Measurements from ENCODE around the gene ARSA.

The ARSA gene

DNA sequence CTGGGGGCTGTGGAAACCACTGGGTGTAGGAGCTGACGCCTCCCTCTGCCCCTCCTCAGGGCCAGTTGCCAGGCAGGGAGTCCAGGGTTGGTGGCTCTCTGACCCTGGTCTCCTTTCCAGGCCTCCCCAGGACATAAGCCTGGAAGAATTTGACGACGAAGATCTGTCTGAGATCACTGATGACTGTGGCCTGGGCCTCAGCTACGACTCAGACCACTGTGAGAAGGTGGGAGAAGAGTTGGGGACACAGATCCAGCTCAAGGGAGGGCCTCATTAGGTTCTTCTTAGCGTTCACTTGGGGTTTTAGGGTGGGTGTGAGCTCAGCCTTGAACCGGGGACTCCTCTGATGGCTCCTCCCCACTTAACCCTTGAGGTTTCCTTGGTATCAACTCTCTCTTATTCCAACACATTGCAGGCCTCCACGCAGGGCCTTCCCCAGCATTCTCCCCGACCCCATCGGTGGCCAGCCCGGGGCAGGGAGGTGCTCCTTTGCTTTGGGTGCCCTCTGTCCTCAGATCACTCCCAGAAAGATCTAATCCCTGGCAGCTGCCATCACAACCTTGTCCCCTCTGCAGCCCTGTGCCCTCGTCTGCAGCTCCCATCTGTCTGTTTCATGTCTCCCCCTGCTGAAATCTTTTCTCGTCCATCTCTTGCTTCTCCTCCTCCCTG lies 26.1 kb downstream of the ARSA start:
- DNase-seq, result no peak

DNA sequence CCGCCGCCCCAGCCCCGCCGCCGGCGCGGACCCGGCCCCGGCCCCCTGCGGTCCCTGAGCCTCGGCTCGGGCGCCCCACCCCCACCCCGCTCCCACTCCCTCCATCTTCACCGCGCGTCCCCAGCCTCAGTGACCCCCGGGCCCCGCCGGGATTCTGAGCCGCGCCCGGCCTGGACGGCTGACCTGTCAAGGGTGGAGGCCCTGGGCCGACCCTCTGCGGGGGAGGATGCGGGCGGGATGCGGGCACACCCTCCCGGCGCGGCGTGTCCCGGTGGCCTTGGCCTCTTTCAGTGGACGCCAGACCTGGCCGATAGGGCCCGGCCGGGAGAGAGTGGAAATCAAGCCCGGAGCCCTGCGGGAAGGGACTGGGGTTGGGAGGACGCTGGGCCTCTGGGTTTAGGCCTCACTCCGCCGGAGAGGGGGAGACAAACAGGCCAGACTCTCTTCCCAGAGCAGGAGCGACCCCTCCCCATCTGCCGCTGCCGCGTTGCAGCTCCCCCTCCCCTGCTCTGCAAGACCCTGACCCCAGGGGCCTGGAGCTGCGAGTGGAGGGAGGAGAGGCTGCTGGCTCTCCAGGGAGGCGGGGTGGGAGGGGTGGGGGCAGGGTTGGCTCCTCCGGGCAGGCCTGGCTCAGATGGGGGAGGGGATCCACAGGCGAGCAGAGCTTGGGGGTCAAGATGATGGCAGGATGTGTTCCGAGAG lies 26.8 kb downstream of the ARSA start:
- no peak for DNase-seq

DNA sequence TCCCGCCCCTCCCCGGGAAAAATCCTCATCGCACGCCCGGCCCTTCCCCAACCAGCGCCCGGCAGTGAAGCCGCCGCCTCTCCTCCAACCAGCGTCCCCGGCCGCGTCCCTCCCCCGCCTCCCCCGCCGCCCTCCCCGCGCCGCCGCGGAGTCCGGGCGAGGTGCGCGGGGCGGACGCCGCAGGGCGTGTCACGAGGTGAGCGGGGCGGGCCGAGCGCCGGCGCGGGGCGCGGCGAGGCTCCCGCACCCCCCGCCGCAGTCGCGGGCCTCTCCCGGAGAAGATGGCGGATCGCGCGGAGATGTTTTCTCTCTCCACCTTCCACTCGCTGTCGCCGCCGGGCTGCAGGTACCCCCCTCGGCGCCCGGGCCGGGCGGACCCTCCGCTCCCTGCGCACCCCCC lies 27.4 kb downstream of the ARSA start, which contains the start of gene MAPK8IP2:
Gene MAPK8IP2, plus strand, starts transcription at position 256 of the 400 bp plus-strand sequence. Its CDS starts 26 bp downstream, at position 282.
- DNase-seq, result no peak

DNA sequence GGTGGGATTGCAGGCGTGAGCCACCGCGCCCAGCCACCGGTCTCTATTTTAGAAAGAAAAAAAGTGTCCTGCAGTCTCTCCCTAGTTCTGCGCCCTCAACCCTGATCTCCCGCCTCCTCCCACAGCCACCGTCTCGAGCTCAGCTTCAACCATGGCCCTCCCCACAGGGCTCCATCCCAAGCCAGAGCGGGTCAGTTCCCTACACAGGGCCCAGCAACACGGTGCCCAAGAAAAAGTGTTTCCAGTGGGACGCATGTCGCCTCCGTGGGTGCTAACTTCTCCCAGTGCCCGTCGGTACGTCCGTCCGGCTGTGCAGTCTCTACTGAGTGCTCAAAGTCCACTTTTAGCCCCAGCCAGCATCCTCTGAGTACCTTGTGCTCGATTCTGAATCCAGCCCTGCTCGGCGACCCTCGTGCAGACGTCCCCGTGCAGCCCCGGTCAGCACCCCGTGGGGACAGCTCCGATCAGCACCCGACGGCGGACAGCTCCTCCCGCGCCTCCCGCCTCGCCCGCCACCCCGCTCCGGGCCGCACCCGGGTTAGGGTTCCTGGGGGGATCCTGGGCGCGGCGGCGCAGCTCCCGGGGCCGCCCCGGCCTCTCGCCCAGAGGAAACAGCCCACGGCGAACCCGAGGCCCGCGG lies 28.0 kb downstream of the ARSA start:
- DNase-seq, result no peak

GRCh38 chr22:50597097-50597496 lies 30.9 kb downstream of the ARSA start:
- DNase-seq, result no peak

- DNase-seq, result no peak
Observed at GRCh38 chr22:50595189-50595588, 32.8 kb downstream of the ARSA start.

DNA sequence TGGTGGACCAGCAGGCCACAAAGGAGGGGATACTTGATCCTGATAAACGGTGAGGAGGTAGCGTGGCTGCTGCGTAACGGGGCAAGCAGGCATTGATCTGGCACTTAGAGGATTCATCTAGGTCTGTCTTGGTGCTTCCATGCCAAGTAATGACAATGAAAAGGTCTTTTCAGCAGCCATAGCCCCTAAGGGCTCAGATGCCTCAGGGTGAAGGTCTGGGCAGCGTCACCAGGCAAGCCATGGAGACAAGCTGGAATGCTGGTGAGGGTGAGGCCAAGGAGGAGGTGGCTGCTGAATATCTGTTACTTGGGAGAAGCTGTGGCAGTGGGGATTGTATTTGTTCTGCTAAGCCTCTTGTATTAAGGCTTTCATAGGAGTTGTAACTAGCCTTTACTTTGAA lies 40.5 kb downstream of the ARSA start:
- no peak for DNase-seq

- DNase-seq, result no peak
Observed at GRCh38 chr22:50586416-50586815, 41.5 kb downstream of the ARSA start.

DNA sequence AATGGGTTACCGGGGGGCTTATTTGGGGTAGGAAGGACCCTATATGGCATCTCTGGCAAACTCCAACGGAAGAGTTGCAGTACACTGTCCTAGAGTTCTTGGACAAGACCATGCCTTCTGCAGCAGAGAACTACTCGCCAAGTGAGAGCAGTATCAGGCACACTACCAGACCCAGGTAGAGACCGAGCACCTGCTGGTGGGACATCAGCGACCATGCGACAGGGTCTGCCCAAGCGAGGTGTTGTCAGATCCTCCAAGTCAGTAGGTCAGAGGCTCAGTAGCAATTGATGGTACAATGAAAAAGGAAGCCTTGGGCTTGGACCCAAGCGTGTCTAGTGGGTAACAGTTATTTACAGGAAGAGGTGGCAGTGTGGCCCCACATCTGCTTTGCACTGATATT lies 42.2 kb downstream of the ARSA start:
- no peak for DNase-seq

- no peak for DNase-seq
Observed at GRCh38 chr22:50585238-50585637, 42.7 kb downstream of the ARSA start.

- DNase-seq, result no peak
Observed at GRCh38 chr22:50584106-50585096, 43.6 kb downstream of the ARSA start.

- DNase-seq, result no peak
Observed at GRCh38 chr22:50583294-50583861, 44.6 kb downstream of the ARSA start.

DNA sequence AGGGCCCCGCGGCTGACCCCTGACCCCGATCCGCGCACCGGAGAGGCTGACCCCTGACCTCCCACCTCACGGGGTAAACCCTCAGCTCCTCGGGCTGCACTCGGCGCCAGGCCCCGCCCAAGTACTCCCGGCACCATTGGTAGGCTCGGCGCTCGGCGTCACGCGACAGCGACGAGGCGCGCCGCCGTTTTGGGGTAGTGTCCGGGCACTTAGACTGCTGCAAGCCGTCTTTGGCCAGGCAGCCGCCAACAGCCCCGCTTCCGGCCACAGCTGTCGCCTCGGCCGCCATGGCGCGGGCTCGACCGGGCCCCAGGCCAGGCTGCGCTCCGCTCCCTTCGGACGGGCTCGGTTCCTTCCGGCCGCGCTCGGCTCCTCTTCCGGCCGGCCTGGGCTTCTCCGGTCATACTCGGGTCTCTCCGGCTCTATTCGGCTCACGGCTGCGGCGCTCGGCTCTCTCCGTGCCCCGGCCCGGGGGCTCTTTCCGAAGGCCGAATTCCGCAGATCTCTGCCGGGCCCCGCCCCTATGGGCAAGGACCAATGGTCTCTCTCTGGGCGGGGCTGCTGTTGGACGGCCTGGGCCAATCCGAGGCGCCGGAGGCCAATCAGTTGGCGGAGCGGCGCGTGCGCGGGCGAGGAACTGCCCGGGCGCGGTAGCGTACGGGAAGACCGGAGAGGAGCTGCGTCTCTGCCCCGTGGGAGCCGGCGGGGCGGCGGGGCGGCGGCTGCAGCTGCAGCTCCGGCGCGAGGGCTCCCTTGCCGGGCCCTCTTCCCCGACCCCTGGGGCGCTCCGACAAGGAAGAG lies 45.3 kb downstream of the ARSA start, which contains the start of gene CHKB:
Gene CHKB, minus strand, starts transcription at position 357 of the 801 bp plus-strand sequence. Its CDS starts 68 bp downstream, at position 289.
- peak; percentile 89 for DNase-seq

DNA sequence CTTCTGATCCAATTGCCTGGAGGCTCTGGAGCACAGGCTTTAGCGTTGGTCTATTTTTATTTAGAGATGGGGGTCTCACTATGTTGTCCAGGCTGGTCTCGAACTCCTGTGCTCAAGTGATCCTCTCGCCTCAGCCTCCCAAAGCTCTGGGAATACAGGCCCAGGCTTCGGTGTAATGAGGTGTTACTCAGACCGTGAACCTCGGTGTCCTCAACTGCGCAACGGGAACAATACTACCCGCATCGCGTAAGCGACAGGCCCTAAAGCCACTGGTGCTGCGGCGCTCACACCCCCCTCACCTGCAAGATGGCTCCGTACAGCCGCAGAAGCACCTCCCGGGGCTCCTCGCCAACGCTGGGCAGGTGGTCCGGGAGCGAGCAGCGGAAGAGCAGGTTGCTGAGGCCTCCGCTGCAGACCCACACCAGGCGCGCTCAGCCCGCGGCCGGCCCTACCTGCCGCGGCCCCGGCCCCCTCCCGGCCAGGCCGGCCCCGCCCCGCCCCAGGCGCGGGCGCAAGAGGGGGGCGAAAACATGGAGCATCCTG lies 45.9 kb downstream of the ARSA start:
- no peak for DNase-seq

GRCh38 chr22:50581031-50581949 lies 46.7 kb downstream of the ARSA start:
- DNase-seq, result no peak

GRCh38 chr22:50579752-50580151 lies 48.2 kb downstream of the ARSA start:
- DNase-seq, result no peak

DNA sequence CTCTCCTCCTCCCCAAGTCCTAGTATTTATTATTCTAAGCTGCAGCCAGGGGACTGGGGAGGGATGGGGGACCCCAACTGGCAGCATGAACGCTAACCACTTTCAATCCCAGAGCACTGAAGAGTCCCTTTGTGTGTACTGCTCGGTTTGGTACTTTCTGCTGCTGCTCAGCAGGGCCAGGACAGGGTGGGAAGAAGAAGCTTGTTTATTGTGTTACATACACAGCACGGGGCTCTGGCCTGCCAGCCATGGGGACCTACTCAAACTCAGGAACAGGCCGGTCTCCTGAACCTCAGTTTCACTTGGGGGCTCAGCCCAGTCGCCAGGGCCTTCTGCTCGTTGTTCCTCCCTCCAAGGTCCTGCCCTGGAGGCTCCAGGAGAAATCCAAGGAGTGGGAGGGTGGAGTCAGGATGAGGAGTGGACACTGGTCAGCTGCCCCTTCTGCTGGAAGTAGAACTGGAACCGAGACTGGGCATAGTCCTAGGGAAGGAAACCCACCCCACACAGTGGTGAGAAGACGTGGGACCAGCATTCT lies 49.1 kb downstream of the ARSA start:
- DNase-seq, result no peak

DNA sequence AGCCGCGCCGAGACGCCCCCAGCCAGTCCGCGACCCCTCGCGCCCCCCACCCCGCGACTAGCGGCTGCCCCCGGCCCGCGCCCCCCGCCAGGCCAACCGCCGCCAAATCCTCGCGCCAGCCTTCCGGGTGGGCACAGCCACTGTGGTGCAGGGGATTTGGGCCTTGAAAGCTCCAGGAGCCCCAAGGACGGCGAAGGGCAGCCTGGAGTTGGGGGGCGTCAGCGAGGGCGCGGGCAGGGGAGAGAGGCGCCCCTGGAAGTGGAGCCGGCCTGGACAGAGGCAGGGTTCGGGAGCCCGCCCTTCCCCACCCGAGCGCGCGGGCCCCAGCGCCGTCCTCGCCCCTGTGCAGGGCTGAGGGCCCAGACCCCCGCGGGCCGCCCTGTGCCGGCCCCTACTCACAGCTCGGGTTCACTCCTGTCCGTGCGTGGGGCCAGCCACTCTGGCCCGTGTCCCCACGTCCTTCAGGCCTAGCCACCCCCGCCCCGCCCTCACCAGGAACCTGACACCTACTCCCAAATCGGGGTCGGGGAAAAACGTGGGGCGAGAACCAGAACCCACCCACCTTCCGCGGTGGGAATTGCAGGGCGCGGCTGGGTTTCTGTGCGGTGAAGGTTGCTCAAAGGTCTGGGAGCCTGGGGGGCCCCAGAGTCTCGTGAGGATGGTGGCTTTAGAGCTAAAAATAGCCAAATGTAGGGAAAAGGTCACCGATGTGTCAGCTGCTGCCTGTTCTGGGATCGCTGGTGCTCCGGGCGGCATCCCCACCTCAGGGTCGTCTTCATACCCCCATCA lies 49.8 kb downstream of the ARSA start, which contains the start of gene CPT1B:
Gene CPT1B, minus strand, starts transcription at position 441 of the 789 bp plus-strand sequence. CDS start 512 bp downstream, outside the sequence.
- DNase-seq, result no peak

- no peak for DNase-seq
Observed at GRCh38 chr22:50577697-50577986, 50.3 kb downstream of the ARSA start.

Measured in NCI-H524 treated with DMSO at 0.1 percent for 48 hours (cell line).